Activated CD8-positive, alpha-beta memory T cell treated with anti-CD3 and anti-CD28 coated beads, Interleukin-2, amount 50 U/mL, for 4 hours (primary cell): ENCODE results near the gene AGRN.
"Not testable (repeated sequence)": the region's sequence is repeated elsewhere in the genome, so short reads cannot be mapped to it uniquely, and the experiment has no call there.

Experiments
- DNase-seq: peaks from one replicate; pipeline ENCODE4 v3.0.0-alpha.2; 2020

AGRN gene

GRCh38 chr1:1021010-1021919 is 1.3 kb downstream of the AGRN start:
- DNase-seq: no peak

GRCh38 chr1:1021920-1022259 is 2.0 kb downstream of the AGRN start:
- DNase-seq: no peak

DNA sequence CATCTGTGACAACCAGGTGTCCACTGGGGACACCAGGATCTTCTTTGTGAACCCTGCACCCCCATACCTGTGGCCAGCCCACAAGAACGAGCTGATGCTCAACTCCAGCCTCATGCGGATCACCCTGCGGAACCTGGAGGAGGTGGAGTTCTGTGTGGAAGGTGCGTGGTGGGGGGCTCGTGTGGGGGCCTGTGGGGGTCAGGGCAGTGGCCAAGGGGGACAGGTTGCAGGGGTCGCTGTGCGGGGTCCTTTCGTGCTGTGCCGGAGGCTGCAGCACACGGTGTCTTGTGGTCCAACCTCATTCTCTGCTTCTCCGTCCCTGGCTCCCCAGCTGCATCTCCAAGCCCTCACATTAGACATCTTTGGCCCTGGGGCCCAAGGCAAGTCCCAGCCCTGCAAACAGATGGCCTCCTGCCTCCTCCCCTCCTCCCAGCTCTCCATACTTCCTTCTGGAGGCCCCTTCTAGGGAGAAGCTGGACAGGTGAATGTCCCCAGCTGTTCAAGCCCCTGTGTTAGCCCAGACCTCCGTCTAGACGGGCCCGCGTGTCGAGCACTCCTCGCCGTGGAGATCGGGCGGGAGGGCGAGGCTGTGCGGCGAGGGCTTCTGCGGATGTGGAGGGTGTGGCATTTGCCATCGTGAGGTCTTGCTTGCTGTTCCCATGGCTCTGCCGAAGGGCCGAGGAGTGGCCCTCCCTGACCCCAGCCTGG is 2.5 kb downstream of the AGRN start:
- DNase-seq: no peak

DNA sequence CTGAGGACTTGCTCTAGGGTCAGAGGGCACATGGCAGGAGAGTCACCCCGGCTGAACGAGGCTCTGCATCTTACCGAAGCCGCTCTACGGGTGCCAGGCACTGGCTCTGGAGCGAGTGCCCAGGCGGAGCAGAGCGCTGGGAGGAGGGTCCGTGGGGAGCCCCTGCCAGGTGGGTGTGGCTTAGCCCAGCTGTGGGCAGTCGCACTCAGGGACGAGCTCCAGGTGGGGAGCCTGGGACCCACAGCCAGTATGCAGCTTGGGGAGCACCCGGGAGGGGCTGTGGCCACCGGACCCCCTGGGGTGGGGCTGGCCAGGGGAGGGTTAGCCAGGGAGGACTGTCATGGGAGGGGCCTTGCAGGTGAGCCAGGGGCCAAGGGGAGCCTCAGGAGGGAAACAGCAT is 3.8 kb downstream of the AGRN start:
- no peak for DNase-seq

- no peak for DNase-seq
Measured at GRCh38 chr1:1024149-1024770, 4.3 kb downstream of the AGRN start.

- DNase-seq: no peak
Measured at GRCh38 chr1:1024771-1025699, 5.1 kb downstream of the AGRN start.

DNA sequence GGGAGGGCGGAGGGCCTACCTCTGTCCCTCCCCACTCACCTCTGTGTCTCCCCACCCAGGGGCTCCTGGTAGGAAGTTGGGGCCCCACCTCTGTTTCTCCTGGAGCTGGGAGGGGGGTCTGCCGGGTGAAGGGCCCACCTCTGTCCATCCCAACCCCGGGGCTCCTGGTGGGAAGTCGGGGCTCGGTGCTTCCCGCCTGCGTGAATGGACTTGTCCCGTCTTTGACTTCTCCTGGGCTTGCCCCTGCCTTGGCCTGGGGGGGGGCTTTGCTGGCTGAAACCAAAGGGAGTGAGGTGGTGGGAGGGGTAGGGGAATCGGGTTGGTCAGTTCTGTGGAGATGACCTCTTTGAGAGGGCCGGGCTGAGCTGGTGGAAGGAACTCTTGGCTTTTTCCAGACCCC is 5.8 kb downstream of the AGRN start:
- no peak for DNase-seq

DNA sequence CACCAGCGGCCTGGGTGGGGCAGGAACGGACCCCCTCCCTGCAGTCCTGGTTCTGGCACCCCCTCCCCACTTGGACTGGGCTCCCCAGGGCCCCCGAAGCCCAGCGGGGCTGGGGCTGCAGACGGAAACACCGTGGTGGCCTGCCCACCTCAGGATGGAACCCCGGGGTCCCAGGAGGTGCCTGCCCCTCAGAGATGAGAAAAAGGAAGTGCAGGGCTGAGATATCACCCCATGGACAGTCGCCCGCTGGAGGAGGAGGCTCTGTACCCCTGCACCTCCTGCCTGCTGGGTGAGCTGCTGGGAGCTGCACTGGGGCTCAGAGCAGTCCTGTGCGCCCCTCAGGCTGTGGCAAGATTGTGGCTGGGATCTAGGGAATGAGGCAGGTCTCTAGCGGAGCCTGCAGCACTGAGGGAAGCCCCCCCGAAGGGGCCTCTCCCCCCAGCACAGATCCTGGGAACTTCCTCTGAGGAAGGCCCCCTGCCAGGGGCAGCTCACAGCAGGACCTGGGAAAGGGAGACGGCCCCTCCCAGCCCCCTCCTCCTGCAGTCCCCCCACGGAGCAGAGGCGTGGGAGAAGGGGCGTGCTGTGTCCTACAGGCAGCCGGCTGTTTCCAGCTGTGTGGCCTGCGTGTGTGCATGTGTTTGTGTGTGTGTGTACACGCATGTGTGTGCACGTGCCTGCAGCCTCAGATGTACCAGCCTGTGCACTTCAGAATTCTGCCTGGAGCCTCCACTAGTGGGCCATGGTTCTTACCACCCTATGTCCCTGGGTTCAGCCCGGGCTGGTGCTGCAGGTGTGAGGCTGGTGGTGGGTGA is 6.9 kb downstream of the AGRN start:
- no peak for DNase-seq

GRCh38 chr1:1027791-1028190 is 7.9 kb downstream of the AGRN start:
- no peak for DNase-seq

- DNase-seq: not testable (repeated sequence)
Measured at GRCh38 chr1:1030867-1031658, 11.1 kb downstream of the AGRN start.

- DNase-seq: no peak
Measured at GRCh38 chr1:1031659-1032235, 11.8 kb downstream of the AGRN start.

DNA sequence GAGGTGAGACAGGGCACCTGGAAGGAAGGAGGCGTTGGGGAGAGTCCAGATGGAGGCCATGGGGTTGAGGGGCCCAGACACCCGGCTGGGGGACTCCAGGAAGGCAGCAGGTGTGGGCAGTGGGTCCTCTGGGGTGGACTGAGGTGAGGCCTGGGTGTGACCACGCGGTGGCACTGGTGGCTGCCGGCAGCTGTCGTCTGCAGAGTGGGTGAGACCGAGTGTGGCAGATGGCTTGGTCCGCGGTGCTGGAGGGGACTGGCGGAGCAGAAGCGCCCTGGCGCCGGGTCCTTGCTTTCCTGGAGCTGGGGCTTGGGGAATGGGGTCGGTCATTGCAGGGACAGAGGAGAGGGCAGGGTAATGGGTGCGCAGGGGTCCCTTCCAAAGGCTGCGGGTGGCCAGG is 12.5 kb downstream of the AGRN start:
- no peak for DNase-seq

- peak; percentile 93 for DNase-seq
Measured at GRCh38 chr1:1033009-1033587, 13.2 kb downstream of the AGRN start.

DNA sequence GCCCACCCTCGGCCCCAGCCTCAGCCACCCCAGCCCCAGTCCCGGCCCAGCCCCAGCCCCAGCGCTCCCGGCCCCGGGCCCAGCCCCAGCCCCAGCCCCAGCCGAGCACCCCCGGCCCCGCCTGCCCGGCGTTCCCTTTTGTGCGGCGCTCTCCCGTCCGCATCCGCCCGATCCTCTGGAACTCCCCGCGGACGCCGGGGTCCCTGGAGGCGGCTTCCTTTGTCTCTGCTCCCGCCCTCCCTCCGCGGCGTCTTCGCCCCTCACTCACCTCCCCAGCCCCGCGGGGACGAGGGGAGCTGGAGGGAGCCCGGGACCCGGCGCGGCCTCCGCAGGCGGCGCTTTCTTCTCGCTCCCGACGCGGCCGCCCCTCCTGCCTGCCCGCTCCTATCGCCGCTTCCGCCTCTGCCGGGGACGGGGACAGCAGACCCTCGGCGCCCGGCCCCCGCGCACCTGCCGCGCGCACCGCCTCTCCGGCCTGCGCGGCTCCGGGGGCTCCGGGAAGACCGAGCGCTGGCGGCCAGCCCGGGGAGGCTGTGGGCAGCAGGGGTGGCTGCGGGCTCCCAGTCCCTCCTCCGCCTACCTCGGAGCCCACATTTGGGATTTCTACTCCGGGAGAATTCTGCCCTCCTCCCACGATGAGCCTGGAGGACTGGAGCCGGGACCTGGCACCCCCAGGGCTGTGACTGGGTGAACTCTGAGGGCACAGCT is 14.0 kb downstream of the AGRN start:
- no peak for DNase-seq

DNA sequence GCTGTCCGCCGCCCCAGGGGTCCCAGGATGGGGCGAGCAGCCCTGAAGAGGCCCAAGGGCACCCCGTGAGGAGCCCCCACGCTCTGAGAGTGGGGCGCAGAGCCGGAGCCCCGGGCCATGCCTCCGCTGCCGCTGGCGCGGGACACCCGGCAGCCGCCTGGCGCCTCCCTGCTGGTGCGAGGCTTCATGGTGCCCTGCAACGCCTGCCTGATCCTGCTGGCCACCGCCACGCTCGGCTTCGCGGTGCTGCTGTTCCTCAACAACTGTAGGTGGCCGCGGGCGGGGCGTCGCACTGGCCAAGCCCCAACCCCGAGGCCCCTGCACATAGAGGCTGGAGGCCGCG is 14.5 kb downstream of the AGRN start:
- no peak for DNase-seq

- no peak for DNase-seq
Measured at GRCh38 chr1:1035291-1035943, 15.5 kb downstream of the AGRN start.

GRCh38 chr1:1037366-1038327 is 17.7 kb downstream of the AGRN start:
- no peak for DNase-seq

- no peak for DNase-seq
Measured at GRCh38 chr1:1038694-1039093, 18.8 kb downstream of the AGRN start.
